Tibial nerve (tissue), 4 donors: ENCODE data around the gene TNP2. TPM values are rescaled to one million over a fixed set of nuclear protein-coding genes. Genes with fewer than 3 reads are reported as not detected.

Experiments used
- DNase-seq, 2 donors: peaks; one replicate each; pipeline ENCODE4 v3.0.0-alpha.2; 2019; ENCODE audit warnings: low spot score in 2 of 2
- H3K27ac ChIP-seq, 4 donors: fragments of 200-600 bp; sonication (generic) in 3 of 4; one replicate each; pipeline ENCODE4 v1.5.1; 2017 to 2019; ENCODE audit warnings: mild to moderate bottlenecking in 1 of 4
- H3K27me3 ChIP-seq, 2 donors: fragments of 200-600 bp; sonication (generic) in 1 of 2; one replicate each; pipeline versions ENCODE4 v1.5.1 to v1.6.0; 2017 to 2019
- H3K36me3 ChIP-seq, 3 donors: fragments of 200-600 bp; sonication (generic); one replicate each; pipeline ENCODE4 v1.5.1; 2018 to 2019
- H3K4me1 ChIP-seq, 4 donors: fragments of 200-600 bp; sonication (generic) in 3 of 4; one replicate each; pipeline ENCODE4 v1.5.1; 2017 to 2019
- H3K4me3 ChIP-seq, 4 donors: fragments of 200-600 bp; sonication (generic) in 3 of 4; one replicate each; pipeline ENCODE4 v1.5.1; 2017 to 2019; ENCODE audit warnings: mild to moderate bottlenecking in 1 of 4, moderate library complexity in 1 of 4
- H3K9me3 ChIP-seq, 4 donors: fragments of 200-600 bp; sonication (generic) in 3 of 4; one replicate each; pipeline ENCODE4 v1.5.1; 2017 to 2019
- CTCF ChIP-seq, 5 experiments: fragments of 200-600 bp in 3 of 5; fragments of 450-650 bp in 2 of 5; sonication (generic) in 3 of 5; IDR thresholded peaks; one replicate each; pipeline ENCODE4 v1.5.1; 2016 to 2019; ENCODE audit warnings: antibody characterized with exemption in 5 of 5, mild to moderate bottlenecking in 3 of 5, moderate library complexity in 2 of 5
- EP300 ChIP-seq, 2 donors: sonication (generic); formaldehyde crosslinking; IDR thresholded peaks; one replicate each; pipeline ENCODE4 v1.6.1; 2017; ENCODE audit warnings: antibody characterized with exemption in 2 of 2, mild to moderate bottlenecking in 1 of 2
- POLR2A ChIP-seq, 2 donors: fragments of 450-650 bp; IDR thresholded peaks; one replicate each; pipeline ENCODE4 v1.6.1; 2017; ENCODE audit warnings: antibody characterized with exemption in 2 of 2, mild to moderate bottlenecking in 2 of 2, moderate library complexity in 2 of 2
- whole genome bisulfite sequencing, 2 donors: methylation state at CpG; one replicate each; pipeline ENCODE4 v1.1.5; 2018; 5-methylcytosine and 5-hydroxymethylcytosine counted together
- total RNA-seq, 4 donors: library from RNA; depleted of rRNA; stranded (reverse); fragments of >200 nt; gene quantifications; one replicate each; pipeline ENCODE4 v1.1.0, GENCODE V29; 2016

The TNP2 gene
- total RNA-seq, 4 donors from 2014 or later = not detected

GRCh38 chr16:11313493-11314308, 44.6 kb upstream of the TNP2 start:
- Histone ChIP-seq H3K9me3 (no peaks in the 10 kb centered on the region), H3K27me3 (no peaks in the 10 kb centered on the region), H3K4me3 (no peak overlapping the region), H3K4me1 (peaks cover 0 to 24% (median 11%) of the 10 kb centered on the region in 4 donors), H3K36me3 (no peaks in the 10 kb centered on the region), H3K27ac (peak overlapping the region in 1 of 4 donors; percentile 44)
- WGBS, 2 donors = 91 to 92% methylated on average over 9 of the region's 9 CpGs
- TF ChIP-seq POLR2A (IDR thresholded peaks at IDR 0.05) (no peak), EP300 (IDR thresholded peaks at IDR 0.05) (no peak), CTCF (IDR thresholded peaks at IDR 0.05) (no peak)
- DNase-seq = no peak

GRCh38 chr16:11312718-11313492, 43.8 kb upstream of the TNP2 start:
- H3K27me3 ChIP-seq = no peaks in the 10 kb centered on the region
- WGBS, 2 donors = 45 to 48% methylated on average over 8 of the region's 8 CpGs
- TF ChIP-seq CTCF (IDR thresholded peaks at IDR 0.05) (no peak), POLR2A (IDR thresholded peaks at IDR 0.05) (no peak), EP300 (IDR thresholded peaks at IDR 0.05) (no peak)
- H3K9me3 ChIP-seq = no peaks in the 10 kb centered on the region
- H3K27ac ChIP-seq = peak overlapping the region in 1 of 4 donors; percentile 44
- H3K36me3 ChIP-seq = no peaks in the 10 kb centered on the region
- DNase-seq = no peak
- H3K4me1 ChIP-seq = peaks cover 0 to 24% (median 11%) of the 10 kb centered on the region in 4 donors
- peak overlapping the region in 1 of 4 donors; percentile 5 for H3K4me3 ChIP-seq

- DNase-seq = no peak
- no peaks in the 10 kb centered on the region for H3K36me3 ChIP-seq
- no peak overlapping the region for H3K4me3 ChIP-seq
- no peak for TF ChIP-seq CTCF (IDR thresholded peaks at IDR 0.05)
- no peak for TF ChIP-seq POLR2A (IDR thresholded peaks at IDR 0.05)
- no peak for TF ChIP-seq EP300 (IDR thresholded peaks at IDR 0.05)
- no peaks in the 10 kb centered on the region for H3K27me3 ChIP-seq
- no peaks in the 10 kb centered on the region for H3K9me3 ChIP-seq
- WGBS, 2 donors = 74 to 77% methylated on average over 10 of the region's 10 CpGs
- peak overlapping the region in 1 of 4 donors; percentile 67 for H3K27ac ChIP-seq
- H3K4me1 ChIP-seq = peaks cover 0 to 24% (median 11%) of the 10 kb centered on the region in 4 donors
These were observed 42.0 kb upstream of the TNP2 start for GRCh38 chr16:11310997-11311561.

GRCh38 chr16:11310634-11310977, 41.5 kb upstream of the TNP2 start:
- no peak for TF ChIP-seq POLR2A (IDR thresholded peaks at IDR 0.05)
- TF ChIP-seq CTCF (IDR thresholded peaks at IDR 0.05) = no peak
- TF ChIP-seq EP300 (IDR thresholded peaks at IDR 0.05) = no peak
- Histone ChIP-seq H3K4me1 (peaks cover 0 to 21% (median 11%) of the 10 kb centered on the region in 4 donors), H3K27ac (peak overlapping the region in 1 of 4 donors; percentile 67), H3K27me3 (no peaks in the 10 kb centered on the region), H3K4me3 (no peak overlapping the region), H3K9me3 (no peaks in the 10 kb centered on the region), H3K36me3 (no peaks in the 10 kb centered on the region)
- DNase-seq = no peak
- WGBS, 2 donors = 92 to 98% methylated on average over 3 of the region's 3 CpGs
